Lung (tissue), 12 donors: ENCODE results near the gene MRAP2. TPM values are rescaled to one million over a fixed set of nuclear protein-coding genes. Genes with fewer than 3 reads are reported as not detected.

Source experiments
- ATAC-seq: fragments of 200-7000 bp; cut with Tn5 transposase; one replicate; pipeline ENCODE4 v1.9.1; 2020; ENCODE audit warnings: moderate number of reproducible peaks; ENCODE audit not compliant: insufficient read depth, low FRiP score
- DNase-seq, 3 donors: peaks; one replicate each; pipeline ENCODE4 v3.0.0-alpha.2; 2013 to 2017
- H3K27ac ChIP-seq, 2 donors: one replicate each; pipeline ENCODE4 v1.5.1; 2013; ENCODE audit warnings: mild to moderate bottlenecking in 2 of 2, moderate library complexity in 2 of 2, control low read depth in 1 of 2, inconsistent platforms in 1 of 2, low read depth in 1 of 2, low read length in 1 of 2
- H3K27me3 ChIP-seq, 3 donors: one replicate each; pipeline ENCODE4 v1.5.1; 2013; ENCODE audit warnings: low read length in 2 of 3; ENCODE audit not compliant: control insufficient read depth in 3 of 3, insufficient read depth in 3 of 3
- H3K36me3 ChIP-seq, 4 donors: one replicate each; pipeline ENCODE4 v1.5.1; 2013; ENCODE audit warnings: low read length in 4 of 4, mild to moderate bottlenecking in 1 of 4, moderate library complexity in 1 of 4; ENCODE audit not compliant: control insufficient read depth in 4 of 4, insufficient read depth in 4 of 4
- H3K4me1 ChIP-seq, 5 donors: one replicate each; pipeline ENCODE4 v1.5.1; 2013; ENCODE audit warnings: low read length in 5 of 5, mild to moderate bottlenecking in 2 of 5, moderate library complexity in 1 of 5; ENCODE audit not compliant: control insufficient read depth in 5 of 5, insufficient read depth in 5 of 5
- H3K4me3 ChIP-seq: one replicate; pipeline ENCODE4 v1.5.1; 2013; ENCODE audit warnings: mild to moderate bottlenecking, control low read depth, moderate library complexity
- H3K9ac ChIP-seq, 2 donors: one replicate each; pipeline ENCODE4 v1.5.1; 2013; ENCODE audit warnings: low read length in 2 of 2, control low read depth in 1 of 2; ENCODE audit not compliant: insufficient read depth in 1 of 2
- H3K9me3 ChIP-seq, 4 donors: one replicate each; pipeline ENCODE4 v1.5.1; 2013; ENCODE audit warnings: low read length in 3 of 4, mild to moderate bottlenecking in 1 of 4, moderate library complexity in 1 of 4; ENCODE audit not compliant: control insufficient read depth in 4 of 4, insufficient read depth in 3 of 4
- WGBS, 2 donors: extraction: QIAGEN DNeasy Blood & Tissue Kit; methylation state at CpG; one replicate each; pipeline ENCODE4 v1.1.7; 2013; 5-methylcytosine and 5-hydroxymethylcytosine counted together
- polyA plus RNA-seq, 2 donors: library from polyadenylated mRNA; stranded (reverse); fragments of 200-250 nt; gene quantifications; one replicate each; pipeline ENCODE4 v1.2.1, GENCODE V29; 2013
- total RNA-seq, 2 donors: library from RNA; depleted of rRNA in 1 of 2; stranded (reverse); fragments of >200 nt in 1 of 2; gene quantifications; one replicate each; pipeline ENCODE4 v1.2.1, GENCODE V29; 2014 to 2021
- TF ChIP-seq, protein P1 (sequence below): IDR thresholded peaks from 2 replicates; pipeline ENCODE4 v1.5.1; 2012; ENCODE audit warnings: mild to moderate bottlenecking; ENCODE audit errors: control extremely low read depth, extremely low read depth
- donor health status: control.
- donor health status: control.
- donor health status: Bipolar disorder and iron deficiency.
- donor health status: healthy.
- donor health status: DM: yes; HTN: yes; CAD: no.

Gene MRAP2
- total and polyA plus RNA-seq, 4 donors, result 0.34 to 4.2 (median 1.3) TPM

DNA sequence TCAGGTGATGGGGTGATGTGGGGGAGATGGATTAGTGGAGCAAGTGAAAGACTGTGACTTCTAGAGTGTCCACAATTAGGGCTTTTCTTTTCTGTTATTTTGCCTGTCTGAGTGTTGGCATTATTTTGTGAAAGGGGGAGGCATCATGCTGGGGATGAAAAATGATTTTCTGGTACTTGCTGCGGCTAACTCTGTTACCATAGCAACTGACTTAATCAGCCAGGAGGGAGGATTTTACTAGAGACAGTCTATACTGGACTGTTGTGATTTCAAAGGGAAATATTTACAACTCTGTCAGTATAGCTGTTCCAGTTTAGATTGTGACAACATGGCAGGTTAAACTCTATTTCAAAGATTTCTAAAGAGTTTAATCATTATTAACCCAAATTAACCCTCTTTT, 30.4 kb upstream of the MRAP2 start:
- H3K4me1 ChIP-seq, result no peaks in the 10 kb centered on the region
- TF ChIP-seq, protein P1, sequence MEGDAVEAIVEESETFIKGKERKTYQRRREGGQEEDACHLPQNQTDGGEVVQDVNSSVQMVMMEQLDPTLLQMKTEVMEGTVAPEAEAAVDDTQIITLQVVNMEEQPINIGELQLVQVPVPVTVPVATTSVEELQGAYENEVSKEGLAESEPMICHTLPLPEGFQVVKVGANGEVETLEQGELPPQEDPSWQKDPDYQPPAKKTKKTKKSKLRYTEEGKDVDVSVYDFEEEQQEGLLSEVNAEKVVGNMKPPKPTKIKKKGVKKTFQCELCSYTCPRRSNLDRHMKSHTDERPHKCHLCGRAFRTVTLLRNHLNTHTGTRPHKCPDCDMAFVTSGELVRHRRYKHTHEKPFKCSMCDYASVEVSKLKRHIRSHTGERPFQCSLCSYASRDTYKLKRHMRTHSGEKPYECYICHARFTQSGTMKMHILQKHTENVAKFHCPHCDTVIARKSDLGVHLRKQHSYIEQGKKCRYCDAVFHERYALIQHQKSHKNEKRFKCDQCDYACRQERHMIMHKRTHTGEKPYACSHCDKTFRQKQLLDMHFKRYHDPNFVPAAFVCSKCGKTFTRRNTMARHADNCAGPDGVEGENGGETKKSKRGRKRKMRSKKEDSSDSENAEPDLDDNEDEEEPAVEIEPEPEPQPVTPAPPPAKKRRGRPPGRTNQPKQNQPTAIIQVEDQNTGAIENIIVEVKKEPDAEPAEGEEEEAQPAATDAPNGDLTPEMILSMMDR, result no peak
- no peak for DNase-seq
- no peak overlapping the region for H3K4me3 ChIP-seq
- 50 to 79% methylated on average over 1 of the region's 1 CpG for WGBS, 2 donors
- no peak overlapping the region for H3K9ac ChIP-seq
- H3K27me3 ChIP-seq, result no peaks in the 10 kb centered on the region
- no peaks in the 10 kb centered on the region for H3K36me3 ChIP-seq
- no peak overlapping the region for H3K27ac ChIP-seq
- H3K9me3 ChIP-seq, result no peaks in the 10 kb centered on the region
- ATAC-seq, result no peak

DNA sequence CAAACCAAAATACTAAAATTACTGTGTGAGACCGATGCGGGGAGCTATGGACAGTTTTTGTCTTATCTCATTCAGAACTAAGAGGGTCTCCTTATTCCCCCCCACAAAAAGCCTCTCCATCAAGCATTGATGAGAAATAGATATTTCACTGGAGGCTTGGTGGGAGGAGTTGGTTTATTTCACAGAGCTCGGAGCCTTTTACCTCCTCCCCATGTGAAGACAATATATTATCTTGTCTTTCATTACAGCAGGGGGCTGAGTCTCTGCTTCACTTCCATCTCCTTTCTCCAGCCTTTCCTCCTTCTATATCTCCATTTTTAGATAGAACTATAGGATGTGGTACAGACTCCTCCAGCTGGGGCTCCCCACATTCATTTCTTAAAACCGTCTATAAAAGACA, 29.9 kb upstream of the MRAP2 start:
- Histone ChIP-seq H3K4me3 (no peak overlapping the region), H3K27me3 (no peaks in the 10 kb centered on the region), H3K4me1 (no peaks in the 10 kb centered on the region), H3K36me3 (no peaks in the 10 kb centered on the region), H3K27ac (no peak overlapping the region), H3K9ac (no peak overlapping the region), H3K9me3 (no peaks in the 10 kb centered on the region)
- DNase-seq (no peak), ATAC-seq (no peak)
- TF ChIP-seq, protein P1, result no peak
- WGBS, 2 donors, result 85 to 88% methylated on average over 4 of the region's 4 CpGs

DNA sequence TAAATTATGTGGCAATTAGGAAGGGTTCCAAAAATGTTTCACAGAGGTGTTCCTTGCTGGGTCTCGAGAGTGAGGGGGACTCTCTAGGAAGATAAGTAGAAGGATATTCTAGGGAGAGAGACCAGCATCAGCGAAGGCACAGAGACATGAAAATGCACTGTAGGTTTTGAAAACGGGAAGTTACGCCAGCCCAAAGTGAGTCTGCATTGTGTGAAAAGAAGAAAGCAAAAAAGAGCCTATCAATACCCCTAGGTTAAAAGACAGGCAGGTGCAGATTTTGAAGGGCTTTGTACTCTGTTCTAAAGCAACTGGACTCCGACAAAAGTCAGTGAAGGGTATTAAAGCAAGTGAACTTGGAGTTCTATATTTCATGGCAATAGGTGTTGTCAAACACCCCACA, 25.7 kb upstream of the MRAP2 start:
- TF ChIP-seq, protein P1, result no peak
- DNase-seq (no peak), ATAC-seq (no peak)
- Histone ChIP-seq H3K9ac (no peak overlapping the region), H3K36me3 (no peaks in the 10 kb centered on the region), H3K27me3 (no peaks in the 10 kb centered on the region), H3K4me1 (no peaks in the 10 kb centered on the region), H3K9me3 (no peaks in the 10 kb centered on the region), H3K27ac (no peak overlapping the region), H3K4me3 (no peak overlapping the region)
- 61 to 76% methylated on average over 5 of the region's 5 CpGs for WGBS, 2 donors

DNA sequence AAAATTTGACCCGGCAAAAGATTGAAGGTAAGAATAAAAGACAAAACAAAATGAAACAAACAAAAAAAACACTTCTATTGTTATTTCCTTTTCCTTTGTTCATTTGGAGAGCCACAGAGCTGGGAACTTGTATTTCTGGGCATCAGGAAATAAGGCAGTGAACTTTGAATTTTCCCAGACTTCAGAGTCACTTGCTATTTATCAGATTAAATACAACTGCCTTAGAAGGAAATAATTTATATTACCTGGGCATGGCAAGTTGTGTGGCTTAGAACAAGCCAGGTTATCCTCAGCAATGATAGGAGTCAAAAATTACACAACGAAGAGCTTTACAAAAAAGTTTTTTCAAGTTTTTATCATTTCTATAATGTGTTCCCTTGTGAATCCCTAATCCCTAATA, 20.2 kb upstream of the MRAP2 start:
- ATAC-seq (no peak), DNase-seq (no peak)
- Histone ChIP-seq H3K9me3 (no peaks in the 10 kb centered on the region), H3K4me1 (no peaks in the 10 kb centered on the region), H3K4me3 (no peak overlapping the region), H3K27me3 (no peaks in the 10 kb centered on the region), H3K36me3 (no peaks in the 10 kb centered on the region), H3K27ac (no peak overlapping the region), H3K9ac (no peak overlapping the region)
- WGBS, 2 donors, result 84 to 88% methylated on average over 2 of the region's 2 CpGs
- TF ChIP-seq, protein P1, result no peak
